Measurements from ENCODE around the gene MLEC. TPM values are rescaled to one million over a fixed set of nuclear protein-coding genes. Genes with fewer than 3 reads are reported as not detected.

Gene MLEC
- total RNA-seq, 4 donors from 2014 or later, result 37.8 to 55.5 (median 46.3) TPM

DNA sequence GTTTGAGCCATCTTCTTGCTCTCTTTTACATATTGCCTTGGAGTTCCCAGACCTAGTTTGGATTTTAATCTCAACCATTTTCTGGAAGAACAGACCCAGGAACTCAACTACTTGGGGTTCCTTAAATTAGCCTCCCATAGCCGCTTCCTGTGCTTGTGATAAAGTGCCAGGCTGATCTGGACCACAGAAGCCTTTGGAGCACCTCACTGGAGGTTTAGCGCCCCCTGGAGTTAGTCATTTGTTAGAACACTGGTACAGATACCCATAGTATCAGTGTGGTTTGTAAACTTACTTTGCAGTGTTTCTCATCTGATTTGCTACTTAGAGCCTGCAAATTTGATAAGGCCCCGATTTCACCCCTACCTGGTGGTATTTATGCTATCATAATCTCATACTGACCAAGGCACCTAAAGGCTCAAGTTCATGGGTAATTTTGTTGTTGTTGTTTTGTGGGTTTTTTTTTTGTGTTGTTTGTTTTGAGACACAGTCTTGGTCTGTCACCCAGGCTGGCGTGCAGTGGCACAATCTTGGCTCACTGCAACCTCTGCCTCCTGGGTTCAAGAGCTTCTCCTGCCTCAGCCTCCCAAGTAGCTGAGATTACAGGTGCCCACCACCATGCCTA, 27.0 kb downstream of the MLEC start:
- Histone ChIP-seq H3K9me3 (no peaks in the 10 kb centered on the region), H3K27ac (replicated peaks in 1 of 4) (no peak overlapping the region), H3K4me1 (peaks cover 17 to 37% (median 34%) of the 10 kb centered on the region in 4 donors), H3K27me3 (no peaks in the 10 kb centered on the region), H3K4me3 (no peak overlapping the region), H3K36me3 (peaks cover 26 to 59% (median 56%) of the 10 kb centered on the region in 4 donors)
- intact Hi-C loops (cut with DNase I), result loop anchor here (2.0 kb wide), 2 partner anchors 65 to 131 kb away; no protein-coding TSS in a partner anchor
- TF ChIP-seq, protein P1, sequence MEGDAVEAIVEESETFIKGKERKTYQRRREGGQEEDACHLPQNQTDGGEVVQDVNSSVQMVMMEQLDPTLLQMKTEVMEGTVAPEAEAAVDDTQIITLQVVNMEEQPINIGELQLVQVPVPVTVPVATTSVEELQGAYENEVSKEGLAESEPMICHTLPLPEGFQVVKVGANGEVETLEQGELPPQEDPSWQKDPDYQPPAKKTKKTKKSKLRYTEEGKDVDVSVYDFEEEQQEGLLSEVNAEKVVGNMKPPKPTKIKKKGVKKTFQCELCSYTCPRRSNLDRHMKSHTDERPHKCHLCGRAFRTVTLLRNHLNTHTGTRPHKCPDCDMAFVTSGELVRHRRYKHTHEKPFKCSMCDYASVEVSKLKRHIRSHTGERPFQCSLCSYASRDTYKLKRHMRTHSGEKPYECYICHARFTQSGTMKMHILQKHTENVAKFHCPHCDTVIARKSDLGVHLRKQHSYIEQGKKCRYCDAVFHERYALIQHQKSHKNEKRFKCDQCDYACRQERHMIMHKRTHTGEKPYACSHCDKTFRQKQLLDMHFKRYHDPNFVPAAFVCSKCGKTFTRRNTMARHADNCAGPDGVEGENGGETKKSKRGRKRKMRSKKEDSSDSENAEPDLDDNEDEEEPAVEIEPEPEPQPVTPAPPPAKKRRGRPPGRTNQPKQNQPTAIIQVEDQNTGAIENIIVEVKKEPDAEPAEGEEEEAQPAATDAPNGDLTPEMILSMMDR (IDR thresholded peaks at IDR 0.05), result peak; percentile 82 to 85 (median 82)
- no peak for TF ChIP-seq POLR2A (IDR thresholded peaks at IDR 0.05; ENCODE audit: low read depth)
- peak in 1 of 2 donors; percentile 34 for TF ChIP-seq POLR2AphosphoS5 (IDR thresholded peaks at IDR 0.05)
- TF ChIP-seq EP300 (IDR thresholded peaks at IDR 0.05), result no peak
- no peak for DNase-seq (ENCODE audit: extremely low spot score)
- WGBS, result 17% methylated on average over 4 of the region's 4 CpGs

DNA sequence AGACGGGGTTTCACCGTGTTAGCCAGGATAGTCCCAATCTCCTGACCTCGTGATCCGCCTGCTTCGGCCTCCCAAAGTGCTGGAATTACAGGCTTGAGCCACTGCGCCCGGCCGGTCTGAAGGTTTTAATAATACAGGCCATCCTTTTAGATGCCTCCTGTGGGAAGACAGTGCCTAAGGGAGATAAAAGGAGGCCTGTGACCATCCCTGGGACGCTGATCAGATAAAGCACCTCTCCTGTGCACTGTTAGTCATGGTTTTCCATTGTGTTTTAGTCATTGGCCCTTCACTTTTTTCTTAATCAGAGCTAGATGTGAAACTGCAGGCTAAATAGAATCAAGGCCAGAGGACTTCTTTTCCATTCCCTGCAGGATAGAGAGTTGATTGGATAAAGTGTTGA, 31.1 kb downstream of the MLEC start:
- Histone ChIP-seq H3K9me3 (no peaks in the 10 kb centered on the region), H3K36me3 (peaks cover 44 to 99% (median 96%) of the 10 kb centered on the region in 4 donors), H3K27ac (replicated peaks in 1 of 4) (no peak overlapping the region), H3K27me3 (no peaks in the 10 kb centered on the region), H3K4me1 (peaks cover 6 to 22% (median 17%) of the 10 kb centered on the region in 4 donors), H3K4me3 (no peak overlapping the region)
- intact Hi-C loops (cut with DNase I), result no loop called here
- TF ChIP-seq, protein P1 (IDR thresholded peaks at IDR 0.05), result no peak
- no peak for TF ChIP-seq EP300 (IDR thresholded peaks at IDR 0.05)
- TF ChIP-seq POLR2A (IDR thresholded peaks at IDR 0.05; ENCODE audit: low read depth), result no peak
- no peak for TF ChIP-seq POLR2AphosphoS5 (IDR thresholded peaks at IDR 0.05)
- 91% methylated on average over 9 of the region's 9 CpGs for WGBS
- DNase-seq (ENCODE audit: extremely low spot score), result no peak

DNA sequence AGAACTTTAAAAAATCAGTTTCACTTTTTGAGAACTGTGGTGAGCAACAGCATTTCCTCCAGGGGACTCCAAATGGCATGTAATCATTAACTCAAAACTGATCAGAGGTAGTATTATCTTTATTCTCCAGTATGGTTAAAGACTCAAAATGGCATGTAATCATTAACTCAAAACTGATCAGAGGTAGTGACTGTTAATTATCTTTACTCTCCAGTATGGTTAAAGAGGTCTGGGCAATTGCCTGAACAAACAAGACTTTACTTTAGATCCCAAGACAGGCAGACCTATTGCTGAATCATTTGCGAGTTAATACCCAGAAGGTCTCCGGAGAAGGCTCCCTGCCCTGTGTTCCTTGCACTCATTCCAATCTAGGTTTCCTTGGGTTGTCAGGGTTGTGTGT, 32.1 kb downstream of the MLEC start:
- H3K9me3 ChIP-seq, result no peaks in the 10 kb centered on the region
- TF ChIP-seq, protein P1 (IDR thresholded peaks at IDR 0.05), result no peak
- no peak for TF ChIP-seq POLR2AphosphoS5 (IDR thresholded peaks at IDR 0.05)
- TF ChIP-seq EP300 (IDR thresholded peaks at IDR 0.05), result no peak
- TF ChIP-seq POLR2A (IDR thresholded peaks at IDR 0.05; ENCODE audit: low read depth), result no peak
- no peak for DNase-seq (ENCODE audit: extremely low spot score)
- H3K27me3 ChIP-seq, result no peaks in the 10 kb centered on the region
- peaks cover 6 to 16% (median 11%) of the 10 kb centered on the region in 4 donors for H3K4me1 ChIP-seq
- H3K36me3 ChIP-seq, result peaks cover 44 to 100% (median 94%) of the 10 kb centered on the region in 4 donors
- H3K27ac ChIP-seq (replicated peaks in 1 of 4), result no peak overlapping the region
- intact Hi-C loops (cut with DNase I), result no loop called here
- WGBS, result 86% methylated on average over 2 of the region's 2 CpGs
- no peak overlapping the region for H3K4me3 ChIP-seq

DNA sequence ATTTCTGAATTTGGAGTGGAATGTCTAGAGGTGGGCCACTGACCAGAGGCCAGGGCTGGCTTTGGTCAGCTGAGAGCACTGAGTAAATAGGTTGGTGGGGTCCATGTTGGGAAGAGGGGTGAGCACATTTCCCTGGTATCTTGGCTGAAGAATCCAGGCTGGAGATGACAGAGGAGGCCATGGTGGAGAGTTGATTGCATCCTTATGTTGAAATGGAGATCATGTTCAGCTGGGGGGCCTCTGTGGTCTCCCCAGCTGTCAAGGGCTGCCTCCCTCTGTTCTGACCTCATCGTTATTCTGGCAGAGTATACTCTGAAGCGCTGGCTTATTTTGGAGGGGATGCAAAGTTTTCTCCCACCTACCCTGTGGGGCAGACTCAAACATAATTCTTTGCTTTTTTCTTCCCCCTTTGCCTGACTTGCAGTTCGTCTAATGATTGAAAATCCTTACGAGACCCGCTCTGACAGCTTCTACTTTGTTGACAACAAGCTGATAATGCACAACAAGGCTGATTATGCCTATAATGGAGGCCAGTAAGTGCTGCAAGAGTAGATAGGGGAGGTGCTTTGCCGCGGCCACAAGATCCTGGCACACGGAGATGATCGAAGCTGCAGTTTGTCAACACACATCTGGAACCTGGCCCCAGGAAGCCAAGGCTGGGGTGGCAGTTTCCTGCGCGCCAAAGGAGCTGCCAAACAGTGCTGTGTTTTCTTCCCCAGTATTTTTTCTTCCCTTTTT, 32.7 kb downstream of the MLEC start:
- Histone ChIP-seq H3K27ac (replicated peaks in 1 of 4) (peak overlapping the region in 1 of 4 donors; percentile 10), H3K36me3 (peaks cover 44 to 94% (median 89%) of the 10 kb centered on the region in 4 donors), H3K4me1 (peaks cover 6 to 17% (median 12%) of the 10 kb centered on the region in 4 donors), H3K27me3 (no peaks in the 10 kb centered on the region), H3K9me3 (no peaks in the 10 kb centered on the region), H3K4me3 (no peak overlapping the region)
- TF ChIP-seq POLR2A (IDR thresholded peaks at IDR 0.05; ENCODE audit: low read depth), result no peak
- TF ChIP-seq EP300 (IDR thresholded peaks at IDR 0.05), result no peak
- no peak for TF ChIP-seq POLR2AphosphoS5 (IDR thresholded peaks at IDR 0.05)
- TF ChIP-seq, protein P1 (IDR thresholded peaks at IDR 0.05), result no peak
- intact Hi-C loops (cut with DNase I), result loop anchor here (10.0 kb wide), 1 partner anchor 185 kb away; the partner anchor contains the start of gene SPPL3
- 76% methylated on average over 11 of the region's 11 CpGs for WGBS
- no peak for DNase-seq (ENCODE audit: extremely low spot score)

All from esophagus muscularis mucosa (tissue), 4 donors.